Mesendoderm (in vitro differentiated cells): ENCODE results near the gene DAB2IP.

Source experiments
- DNase-seq: peaks from one replicate; pipeline ENCODE4 v3.0.0; 2013
- H2AK5ac ChIP-seq: 2 replicates; pipeline ENCODE4 v1.6.1; 2013; ENCODE audit warnings: low read length, inconsistent platforms
- H2BK120ac ChIP-seq: 2 replicates; pipeline ENCODE4 v1.6.1; 2013; ENCODE audit warnings: low read depth, mild to moderate bottlenecking, low read length, moderate library complexity, mixed read lengths
- H2BK15ac ChIP-seq: replicated peaks from 2 replicates; pipeline ENCODE4 v1.6.1; 2013; ENCODE audit warnings: low read depth, mild to moderate bottlenecking, moderate library complexity
- H2BK5ac ChIP-seq: 2 replicates; pipeline ENCODE4 v1.6.1; 2013; ENCODE audit warnings: low read length, inconsistent platforms
- H3K18ac ChIP-seq: 2 replicates; pipeline ENCODE4 v1.6.1; 2013; ENCODE audit warnings: mild to moderate bottlenecking, low read length, mixed read lengths
- H3K23ac ChIP-seq: one replicate; pipeline ENCODE4 v1.6.1; 2013; ENCODE audit warnings: low read length
- H3K27ac ChIP-seq: 2 replicates; pipeline ENCODE4 v1.5.1; 2013; ENCODE audit warnings: low read depth, mild to moderate bottlenecking, inconsistent platforms, low read length, moderate library complexity
- H3K27me3 ChIP-seq: 2 replicates; pipeline ENCODE4 v1.6.1; 2013; ENCODE audit warnings: low read length, control low read depth, mild to moderate bottlenecking, inconsistent platforms; ENCODE audit not compliant: insufficient read depth, poor library complexity
- H3K36me3 ChIP-seq: 2 replicates; pipeline ENCODE4 v1.6.1; 2013; ENCODE audit warnings: low read length, inconsistent platforms; ENCODE audit not compliant: control insufficient read depth, insufficient read depth
- H3K4ac ChIP-seq: one replicate; pipeline ENCODE4 v1.6.1; 2013; ENCODE audit warnings: low read depth, mild to moderate bottlenecking, low read length, moderate library complexity
- H3K4me1 ChIP-seq: 2 replicates; pipeline ENCODE4 v1.6.1; 2013; ENCODE audit warnings: low read depth, low read length, inconsistent platforms; ENCODE audit not compliant: control insufficient read depth
- H3K4me2 ChIP-seq: 2 replicates; pipeline ENCODE4 v1.6.1; 2013; ENCODE audit warnings: low read length
- H3K4me3 ChIP-seq: 2 replicates; pipeline ENCODE4 v1.5.1; 2013; ENCODE audit warnings: mild to moderate bottlenecking, low read length
- H3K56ac ChIP-seq: one replicate; pipeline ENCODE4 v1.6.1; 2013; ENCODE audit warnings: low read length
- H3K79me1 ChIP-seq: 2 replicates; pipeline ENCODE4 v1.6.1; 2013; ENCODE audit warnings: low read length, inconsistent platforms
- H3K79me2 ChIP-seq: 2 replicates; pipeline ENCODE4 v1.6.1; 2013; ENCODE audit warnings: mild to moderate bottlenecking, low read length; ENCODE audit not compliant: control insufficient read depth, insufficient read depth
- H3K9ac ChIP-seq: 2 replicates; pipeline ENCODE4 v1.6.1; 2013; ENCODE audit warnings: low read length, inconsistent platforms
- H4K5ac ChIP-seq: one replicate; pipeline ENCODE4 v1.6.1; 2013; ENCODE audit warnings: low read length
- H4K8ac ChIP-seq: one replicate; pipeline ENCODE4 v1.6.1; 2013; ENCODE audit warnings: low read depth, mild to moderate bottlenecking, control low read depth, low read length, moderate library complexity
- WGBS: extraction: QIAGEN DNeasy Blood & Tissue Kit; methylation state at CpG from one replicate; pipeline ENCODE4 v1.1.7; 2013; ENCODE audit warnings: low lambda C conversion rate, missing lambda C conversion rate; ENCODE audit not compliant: insufficient coverage; ENCODE audit errors: extremely low coverage; 5-methylcytosine and 5-hydroxymethylcytosine counted together

Gene DAB2IP

DNA sequence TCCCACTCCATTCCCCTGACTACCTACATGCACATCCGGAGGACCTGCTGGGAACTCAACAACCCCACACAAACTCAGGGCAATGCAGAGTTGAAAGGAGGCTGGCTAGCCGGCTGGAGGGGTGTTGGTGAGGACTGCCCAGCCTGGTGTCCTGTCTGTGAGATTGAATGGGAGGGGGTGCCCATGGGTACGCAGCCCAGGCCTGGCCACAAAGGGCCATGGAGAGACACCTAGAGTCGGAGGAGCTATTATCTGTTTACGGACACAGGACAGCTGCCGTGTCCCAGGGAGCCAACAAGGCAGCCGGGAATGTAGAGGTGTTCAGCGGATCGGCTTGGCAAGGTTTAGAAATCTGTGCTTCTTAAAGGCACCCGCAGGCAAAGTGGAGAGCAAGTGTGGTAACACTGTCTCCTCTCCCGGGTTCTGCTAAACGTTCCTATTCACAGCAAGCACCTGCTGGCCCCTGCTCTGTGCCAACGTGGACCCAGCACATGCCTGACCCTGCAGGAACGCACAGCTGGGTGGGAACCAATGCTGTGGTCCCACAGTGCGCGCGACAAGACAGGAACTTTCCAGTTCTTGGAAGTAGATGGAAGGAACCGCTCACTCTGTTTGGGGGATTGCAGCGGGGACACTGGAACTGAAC is 166.7 kb downstream of the DAB2IP start:
- H3K4me3 ChIP-seq = no peak overlapping the region
- no peak overlapping the region for H3K4me2 ChIP-seq
- no peaks in the 10 kb centered on the region for H3K36me3 ChIP-seq
- H3K79me2 ChIP-seq = no peaks in the 10 kb centered on the region
- peaks cover 16% of the 10 kb centered on the region for H3K4me1 ChIP-seq
- peak overlapping the region; percentile 17 for H3K56ac ChIP-seq
- H3K79me1 ChIP-seq = no peaks in the 10 kb centered on the region
- H4K8ac ChIP-seq = no peak overlapping the region
- H3K23ac ChIP-seq = no peak overlapping the region
- no peak overlapping the region for H4K5ac ChIP-seq
- H3K18ac ChIP-seq = no peak overlapping the region
- H3K4ac ChIP-seq = no peak overlapping the region
- H2AK5ac ChIP-seq = no peak overlapping the region
- H2BK120ac ChIP-seq = no peak overlapping the region
- H2BK15ac ChIP-seq = no peak overlapping the region
- DNase-seq = no peak
- no peak overlapping the region for H3K27ac ChIP-seq
- H3K9ac ChIP-seq = no peak overlapping the region
- no CpG with 5 or more reads among the region's 19 CpGs for WGBS
- H2BK5ac ChIP-seq = no peak overlapping the region
- no peaks in the 10 kb centered on the region for H3K27me3 ChIP-seq

DNA sequence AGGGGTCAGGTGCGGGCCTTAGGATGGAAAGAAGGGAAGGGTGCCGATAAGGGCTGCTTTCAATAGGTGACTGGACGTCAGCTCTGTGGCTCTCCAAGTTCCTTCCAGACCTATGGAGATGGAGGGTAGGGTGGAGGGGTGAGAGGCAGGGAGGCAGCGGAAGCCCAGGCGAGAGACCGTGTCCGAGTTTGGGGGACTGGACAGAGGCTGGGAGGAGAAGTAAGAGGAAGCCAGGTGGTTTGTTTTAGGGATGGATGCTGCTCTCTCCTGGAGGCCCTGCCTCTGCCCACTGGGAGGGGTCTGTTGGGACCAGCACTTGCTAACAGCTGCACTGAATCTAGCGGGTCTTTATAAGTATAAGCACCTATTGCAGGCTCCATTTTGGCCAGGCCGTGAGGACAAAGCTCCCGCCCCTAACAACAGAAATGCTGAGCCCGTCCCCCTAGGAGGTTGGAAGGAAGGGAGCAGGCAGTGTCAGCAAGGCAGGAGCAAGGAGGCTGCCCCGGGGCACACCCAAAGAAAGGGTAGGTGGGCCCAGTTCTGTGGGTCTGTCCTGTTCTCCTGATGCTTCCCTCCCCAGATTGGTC is 167.5 kb downstream of the DAB2IP start:
- Histone ChIP-seq H2AK5ac (no peak overlapping the region), H3K56ac (no peak overlapping the region), H3K79me2 (no peaks in the 10 kb centered on the region), H4K8ac (no peak overlapping the region), H3K4ac (no peak overlapping the region), H3K27ac (no peak overlapping the region), H3K4me3 (no peak overlapping the region), H4K5ac (no peak overlapping the region), H3K4me2 (no peak overlapping the region), H2BK120ac (no peak overlapping the region), H3K36me3 (no peaks in the 10 kb centered on the region), H3K4me1 (peaks cover 16% of the 10 kb centered on the region), H2BK5ac (no peak overlapping the region), H3K9ac (no peak overlapping the region), H3K27me3 (no peaks in the 10 kb centered on the region), H3K23ac (no peak overlapping the region), H2BK15ac (no peak overlapping the region), H3K79me1 (no peaks in the 10 kb centered on the region), H3K18ac (no peak overlapping the region)
- DNase-seq = no peak
- WGBS = no CpG with 5 or more reads among the region's 12 CpGs

DNA sequence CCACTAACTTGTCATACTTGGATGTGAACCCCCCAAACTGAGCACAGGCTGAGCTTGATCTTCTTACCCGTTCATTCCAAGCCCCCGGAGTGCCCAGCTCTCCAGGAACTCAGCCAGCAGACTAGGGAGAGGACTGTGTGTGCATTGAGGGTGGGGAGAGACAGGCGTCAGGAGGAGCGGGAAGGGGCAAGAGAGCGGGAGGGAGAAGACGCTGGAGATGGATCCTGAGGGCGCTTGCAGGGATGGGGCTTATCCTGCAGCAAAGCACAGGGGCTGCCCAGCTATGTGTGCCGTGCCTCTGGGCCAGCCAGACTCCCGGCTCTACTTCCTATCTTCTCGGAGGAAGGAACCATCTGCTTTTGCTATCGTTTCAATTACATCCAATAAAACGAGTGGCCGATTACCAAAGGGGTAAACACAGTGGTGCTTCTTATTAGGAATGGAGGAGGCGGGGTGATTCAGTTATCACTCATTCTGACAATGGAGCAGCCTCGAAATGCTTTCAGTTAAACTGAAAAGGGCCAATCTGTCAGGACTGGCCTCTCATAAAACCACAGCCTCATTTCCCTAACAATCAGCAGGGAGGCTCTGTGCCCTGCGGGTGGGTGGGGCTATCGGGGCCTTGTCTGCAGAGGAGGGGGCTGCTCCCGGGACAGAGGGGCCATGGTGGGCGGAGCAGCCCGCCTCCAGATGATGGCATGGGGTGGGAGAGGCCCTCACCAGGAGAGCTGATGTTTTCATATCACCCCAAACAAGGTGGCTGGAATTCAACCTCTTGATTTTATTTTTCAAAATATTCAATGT is 168.2 kb downstream of the DAB2IP start:
- WGBS = no CpG with 5 or more reads among the region's 20 CpGs
- no peaks in the 10 kb centered on the region for H3K79me1 ChIP-seq
- no peak overlapping the region for H4K5ac ChIP-seq
- H3K56ac ChIP-seq = peak overlapping the region; percentile 37
- H3K36me3 ChIP-seq = no peaks in the 10 kb centered on the region
- H3K27ac ChIP-seq = no peak overlapping the region
- H4K8ac ChIP-seq = no peak overlapping the region
- no peak overlapping the region for H3K23ac ChIP-seq
- peaks cover 16% of the 10 kb centered on the region for H3K4me1 ChIP-seq
- H3K4ac ChIP-seq = no peak overlapping the region
- DNase-seq = peak; percentile 60
- no peak overlapping the region for H3K9ac ChIP-seq
- H3K4me3 ChIP-seq = no peak overlapping the region
- H3K79me2 ChIP-seq = no peaks in the 10 kb centered on the region
- no peak overlapping the region for H3K4me2 ChIP-seq
- H2BK15ac ChIP-seq = no peak overlapping the region
- no peak overlapping the region for H2AK5ac ChIP-seq
- no peak overlapping the region for H2BK120ac ChIP-seq
- no peak overlapping the region for H3K18ac ChIP-seq
- no peak overlapping the region for H2BK5ac ChIP-seq
- no peaks in the 10 kb centered on the region for H3K27me3 ChIP-seq

DNA sequence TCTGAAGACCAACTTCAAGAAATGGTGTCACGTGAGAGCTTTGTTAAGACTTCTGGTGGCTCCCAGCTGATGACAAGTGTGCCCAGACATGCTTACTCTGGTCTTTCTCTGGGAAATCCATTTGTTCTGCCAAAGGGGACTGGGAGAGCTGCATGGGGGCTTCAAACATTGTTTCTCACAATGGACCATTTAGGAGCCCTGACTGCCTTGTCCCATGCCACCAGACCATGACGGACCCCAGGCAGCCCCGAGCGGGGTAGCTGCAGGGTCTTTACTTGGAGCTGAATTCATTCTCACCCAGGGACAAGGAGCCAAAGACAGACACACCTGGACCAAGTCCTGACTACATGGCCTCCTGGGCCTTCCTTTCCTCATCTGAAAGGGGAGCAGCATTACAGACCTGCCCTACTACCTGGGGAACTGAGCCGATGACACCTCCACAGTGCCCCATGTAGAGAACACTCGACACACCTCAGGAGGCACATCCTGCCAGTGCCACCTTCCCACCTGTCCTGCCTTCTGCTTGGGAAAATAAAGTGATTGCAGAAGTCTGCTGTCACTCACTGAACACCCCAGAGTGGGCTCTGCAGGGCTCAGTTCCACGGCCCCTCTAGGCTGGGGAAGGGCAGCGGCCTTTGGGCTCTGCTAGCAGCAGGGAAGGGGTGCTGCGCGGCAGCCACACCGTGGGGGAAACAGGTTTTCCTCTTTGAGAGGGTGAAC is 169.0 kb downstream of the DAB2IP start:
- Histone ChIP-seq H4K8ac (no peak overlapping the region), H3K23ac (no peak overlapping the region), H3K79me2 (no peaks in the 10 kb centered on the region), H3K4me2 (no peak overlapping the region), H3K18ac (no peak overlapping the region), H2BK5ac (no peak overlapping the region), H2AK5ac (no peak overlapping the region), H3K4me3 (no peak overlapping the region), H2BK15ac (no peak overlapping the region), H3K4me1 (peaks cover 16% of the 10 kb centered on the region), H2BK120ac (no peak overlapping the region), H3K9ac (no peak overlapping the region), H3K36me3 (no peaks in the 10 kb centered on the region), H4K5ac (no peak overlapping the region), H3K27ac (no peak overlapping the region), H3K27me3 (no peaks in the 10 kb centered on the region), H3K56ac (no peak overlapping the region), H3K4ac (no peak overlapping the region), H3K79me1 (no peaks in the 10 kb centered on the region)
- DNase-seq = no peak
- no CpG with 5 or more reads among the region's 11 CpGs for whole genome bisulfite sequencing

DNA sequence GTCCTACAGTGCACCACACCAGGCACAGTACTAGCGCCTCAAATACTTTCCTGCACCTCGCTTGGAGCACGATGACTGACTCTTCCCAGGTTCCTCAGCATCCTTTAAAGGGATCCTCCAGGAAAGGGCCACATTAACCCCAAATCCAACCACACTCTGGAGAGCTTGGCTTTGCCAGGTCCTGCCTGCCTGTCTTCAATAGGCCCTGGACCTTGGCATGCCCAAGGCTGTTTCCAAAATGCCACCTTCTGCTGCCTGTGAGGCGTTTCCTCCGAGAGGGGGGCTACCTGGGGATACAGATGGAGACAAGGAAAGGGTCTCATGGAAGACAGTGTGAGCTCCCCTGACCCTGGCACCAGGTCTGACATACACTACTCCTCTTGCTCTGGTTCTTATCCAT is 169.9 kb downstream of the DAB2IP start:
- Histone ChIP-seq H3K36me3 (no peaks in the 10 kb centered on the region), H2BK120ac (no peak overlapping the region), H2AK5ac (no peak overlapping the region), H3K79me2 (no peaks in the 10 kb centered on the region), H4K8ac (no peak overlapping the region), H3K56ac (no peak overlapping the region), H4K5ac (no peak overlapping the region), H3K4me3 (no peak overlapping the region), H2BK5ac (no peak overlapping the region), H3K18ac (no peak overlapping the region), H3K9ac (no peak overlapping the region), H3K27me3 (no peaks in the 10 kb centered on the region), H3K4ac (no peak overlapping the region), H3K4me1 (peaks cover 16% of the 10 kb centered on the region), H3K4me2 (no peak overlapping the region), H3K79me1 (no peaks in the 10 kb centered on the region), H3K27ac (no peak overlapping the region), H3K23ac (no peak overlapping the region), H2BK15ac (no peak overlapping the region)
- DNase-seq = no peak
- WGBS = no CpG with 5 or more reads among the region's 5 CpGs
